ENCODE data around the gene CCER1.

CCER1 gene

DNA sequence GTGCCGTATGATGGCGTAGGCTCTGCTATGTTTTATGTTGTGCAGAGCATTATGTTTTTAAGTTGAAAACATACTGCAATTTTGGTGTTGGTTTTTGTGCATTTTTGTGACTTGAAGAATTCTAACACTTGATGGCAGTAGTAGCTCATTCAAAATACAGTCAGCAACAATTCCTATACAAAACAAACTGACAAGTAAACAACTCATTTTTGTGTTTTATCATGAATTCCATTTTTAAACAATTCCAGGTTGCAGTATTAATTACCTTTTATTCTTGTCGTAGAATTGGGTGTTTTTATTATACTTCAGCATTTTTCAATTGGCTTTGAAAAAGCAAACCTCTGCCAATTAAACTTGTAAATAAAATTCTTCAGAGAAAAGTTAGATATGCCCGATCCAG, 4.1 kb upstream of the CCER1 start:
- TF ChIP-seq RAD21 (IDR thresholded peaks at IDR 0.05; ENCODE audit: low read depth) (peak; percentile 18; the same call in 1 of the 2 replicates), ZBTB7A (IDR thresholded peaks at IDR 0.05; ENCODE audit: low read depth) (no peak)

DNA sequence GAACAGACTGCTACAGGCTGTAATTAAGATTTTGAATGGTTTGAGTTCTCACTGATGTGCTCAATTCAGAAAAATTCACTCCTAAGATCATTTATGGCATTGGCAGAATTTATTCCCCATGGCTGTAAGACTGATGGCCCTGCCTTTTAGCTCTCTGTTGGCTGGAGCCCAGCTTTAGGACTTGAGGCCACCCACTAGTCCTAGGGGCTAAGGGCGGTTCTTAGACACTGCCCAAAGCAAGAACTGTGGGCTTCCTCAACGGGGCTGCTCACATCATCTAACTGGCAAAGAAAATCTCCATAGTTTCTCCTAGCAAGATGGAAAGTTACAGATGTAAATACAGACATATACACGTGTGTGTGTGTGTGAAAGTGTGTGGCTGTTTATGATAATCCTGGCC, 3.4 kb upstream of the CCER1 start:
- TF ChIP-seq YY1 (IDR thresholded peaks at IDR 0.05; ENCODE audit: low read depth) (no peak), EP300 (IDR thresholded peaks at IDR 0.05; ENCODE audit: borderline replicate concordance) (no peak), TAF1 (IDR thresholded peaks at IDR 0.05; ENCODE audit: low read depth) (no peak), CEBPB (IDR thresholded peaks at IDR 0.05) (no peak), TEAD4 (IDR thresholded peaks at IDR 0.05) (no peak), CREB1 (IDR thresholded peaks at IDR 0.05; ENCODE audit: low read depth) (no peak), FOXM1 (IDR thresholded peaks at IDR 0.05; ENCODE audit: borderline replicate concordance, low read depth) (no peak), EGR1 (IDR thresholded peaks at IDR 0.05) (no peak), TCF12 (IDR thresholded peaks at IDR 0.05; ENCODE audit: low read depth) (no peak), ZBTB7A (IDR thresholded peaks at IDR 0.05; ENCODE audit: low read depth) (no peak), RAD21 (IDR thresholded peaks at IDR 0.05; ENCODE audit: low read depth) (no peak)
- TF ChIP-seq, protein P1, sequence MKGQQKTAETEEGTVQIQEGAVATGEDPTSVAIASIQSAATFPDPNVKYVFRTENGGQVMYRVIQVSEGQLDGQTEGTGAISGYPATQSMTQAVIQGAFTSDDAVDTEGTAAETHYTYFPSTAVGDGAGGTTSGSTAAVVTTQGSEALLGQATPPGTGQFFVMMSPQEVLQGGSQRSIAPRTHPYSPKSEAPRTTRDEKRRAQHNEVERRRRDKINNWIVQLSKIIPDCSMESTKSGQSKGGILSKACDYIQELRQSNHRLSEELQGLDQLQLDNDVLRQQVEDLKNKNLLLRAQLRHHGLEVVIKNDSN (IDR thresholded peaks at IDR 0.05), result no peak
- TF ChIP-seq, protein P2, sequence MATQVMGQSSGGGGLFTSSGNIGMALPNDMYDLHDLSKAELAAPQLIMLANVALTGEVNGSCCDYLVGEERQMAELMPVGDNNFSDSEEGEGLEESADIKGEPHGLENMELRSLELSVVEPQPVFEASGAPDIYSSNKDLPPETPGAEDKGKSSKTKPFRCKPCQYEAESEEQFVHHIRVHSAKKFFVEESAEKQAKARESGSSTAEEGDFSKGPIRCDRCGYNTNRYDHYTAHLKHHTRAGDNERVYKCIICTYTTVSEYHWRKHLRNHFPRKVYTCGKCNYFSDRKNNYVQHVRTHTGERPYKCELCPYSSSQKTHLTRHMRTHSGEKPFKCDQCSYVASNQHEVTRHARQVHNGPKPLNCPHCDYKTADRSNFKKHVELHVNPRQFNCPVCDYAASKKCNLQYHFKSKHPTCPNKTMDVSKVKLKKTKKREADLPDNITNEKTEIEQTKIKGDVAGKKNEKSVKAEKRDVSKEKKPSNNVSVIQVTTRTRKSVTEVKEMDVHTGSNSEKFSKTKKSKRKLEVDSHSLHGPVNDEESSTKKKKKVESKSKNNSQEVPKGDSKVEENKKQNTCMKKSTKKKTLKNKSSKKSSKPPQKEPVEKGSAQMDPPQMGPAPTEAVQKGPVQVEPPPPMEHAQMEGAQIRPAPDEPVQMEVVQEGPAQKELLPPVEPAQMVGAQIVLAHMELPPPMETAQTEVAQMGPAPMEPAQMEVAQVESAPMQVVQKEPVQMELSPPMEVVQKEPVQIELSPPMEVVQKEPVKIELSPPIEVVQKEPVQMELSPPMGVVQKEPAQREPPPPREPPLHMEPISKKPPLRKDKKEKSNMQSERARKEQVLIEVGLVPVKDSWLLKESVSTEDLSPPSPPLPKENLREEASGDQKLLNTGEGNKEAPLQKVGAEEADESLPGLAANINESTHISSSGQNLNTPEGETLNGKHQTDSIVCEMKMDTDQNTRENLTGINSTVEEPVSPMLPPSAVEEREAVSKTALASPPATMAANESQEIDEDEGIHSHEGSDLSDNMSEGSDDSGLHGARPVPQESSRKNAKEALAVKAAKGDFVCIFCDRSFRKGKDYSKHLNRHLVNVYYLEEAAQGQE (IDR thresholded peaks at IDR 0.05; ENCODE audit: low read depth), result no peak
- TF ChIP-seq, protein P3, sequence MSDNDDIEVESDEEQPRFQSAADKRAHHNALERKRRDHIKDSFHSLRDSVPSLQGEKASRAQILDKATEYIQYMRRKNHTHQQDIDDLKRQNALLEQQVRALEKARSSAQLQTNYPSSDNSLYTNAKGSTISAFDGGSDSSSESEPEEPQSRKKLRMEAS (IDR thresholded peaks at IDR 0.05), result no peak

DNA sequence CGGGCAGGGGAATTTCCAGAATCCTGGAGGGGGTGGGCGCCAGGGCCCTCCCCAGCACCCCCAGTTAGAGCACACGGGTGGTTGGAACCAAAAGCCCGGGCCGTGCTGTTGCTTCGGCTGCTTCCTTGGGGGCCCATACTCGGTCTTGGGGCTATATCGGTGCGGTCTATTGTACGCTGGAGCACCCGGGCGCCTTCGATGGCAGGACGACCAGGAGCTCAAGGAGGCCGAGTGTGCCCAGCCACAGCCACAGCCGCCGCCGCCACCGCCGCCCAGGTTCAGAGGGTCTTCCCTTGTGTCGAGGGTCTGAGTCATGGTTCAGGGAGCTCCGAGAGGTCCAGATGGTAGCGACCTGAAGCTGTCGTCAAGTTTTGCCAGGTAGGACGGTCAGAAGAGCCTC, 548 bp downstream of the CCER1 start:
- TF ChIP-seq, protein P1 (IDR thresholded peaks at IDR 0.05), result no peak
- TF ChIP-seq FOXM1 (IDR thresholded peaks at IDR 0.05; ENCODE audit: borderline replicate concordance, low read depth) (no peak), RAD21 (IDR thresholded peaks at IDR 0.05; ENCODE audit: low read depth) (no peak), ZBTB7A (IDR thresholded peaks at IDR 0.05; ENCODE audit: low read depth) (no peak), EP300 (IDR thresholded peaks at IDR 0.05; ENCODE audit: borderline replicate concordance) (no peak), TAF1 (IDR thresholded peaks at IDR 0.05; ENCODE audit: low read depth) (no peak)

DNA sequence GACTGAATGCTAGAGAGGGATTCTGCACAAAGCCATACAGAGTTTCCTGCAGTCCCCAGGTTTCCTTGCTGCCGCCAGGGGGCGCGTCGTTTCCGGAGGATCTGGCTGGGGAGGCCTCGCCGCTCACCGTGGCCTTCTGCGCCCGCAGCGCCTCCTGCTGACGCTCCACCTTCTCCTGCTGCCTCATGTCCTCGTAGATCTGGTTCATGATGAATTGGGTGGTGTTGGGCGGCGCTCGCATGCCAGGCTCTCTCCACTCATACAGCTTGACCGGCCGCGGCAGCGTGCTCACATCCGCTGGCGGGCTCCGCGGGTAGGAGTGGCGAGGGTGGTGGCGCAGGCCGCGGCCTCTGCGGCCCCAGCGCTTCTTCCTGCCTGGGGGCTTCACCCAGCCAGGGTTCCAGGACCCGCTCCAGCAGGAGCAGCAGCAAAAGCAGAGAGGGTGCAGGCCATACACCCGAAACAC, 987 bp downstream of the CCER1 start:
- TF ChIP-seq, protein P2 (IDR thresholded peaks at IDR 0.05; ENCODE audit: low read depth), result no peak
- TF ChIP-seq TCF12 (IDR thresholded peaks at IDR 0.05; ENCODE audit: low read depth), result no peak
- TF ChIP-seq, protein P3 (IDR thresholded peaks at IDR 0.05), result no peak
- no peak for TF ChIP-seq TAF1 (IDR thresholded peaks at IDR 0.05; ENCODE audit: low read depth)

DNA sequence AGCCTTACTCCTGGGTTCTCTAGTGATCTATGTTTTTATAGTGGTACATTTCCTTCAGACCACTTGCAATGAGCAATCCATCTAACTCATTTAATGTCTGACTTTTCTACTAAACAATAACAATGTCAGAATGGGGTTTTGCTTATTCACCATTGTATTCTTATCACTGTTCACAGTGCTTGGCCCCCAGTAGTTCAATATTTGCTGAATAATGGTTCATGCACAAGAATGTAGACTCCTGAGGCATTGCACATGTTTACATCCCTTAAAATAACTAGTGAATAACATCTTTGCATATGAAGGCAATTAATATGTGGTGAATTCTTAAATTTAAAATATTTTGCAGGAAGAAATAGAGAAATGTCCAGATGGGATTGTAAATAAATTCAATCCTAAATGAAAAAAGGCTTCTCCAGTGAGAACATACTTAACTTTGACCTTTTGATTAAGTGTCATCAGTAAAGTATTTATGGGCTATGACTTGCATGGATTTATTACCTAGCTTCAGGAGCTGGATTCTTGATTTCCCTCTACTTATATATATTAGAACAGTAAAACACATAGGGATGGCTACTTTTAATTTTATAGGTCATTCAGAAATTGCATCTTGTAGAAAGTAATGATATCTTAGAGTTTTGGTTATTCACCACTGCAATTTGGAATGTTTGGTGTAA, 3.4 kb downstream of the CCER1 start:
- TF ChIP-seq FOXM1 (IDR thresholded peaks at IDR 0.05; ENCODE audit: borderline replicate concordance, low read depth), result no peak
- no peak for TF ChIP-seq YY1 (IDR thresholded peaks at IDR 0.05; ENCODE audit: low read depth)
- TF ChIP-seq EP300 (IDR thresholded peaks at IDR 0.05; ENCODE audit: borderline replicate concordance), result no peak
- TF ChIP-seq CEBPB (IDR thresholded peaks at IDR 0.05), result no peak
- TF ChIP-seq, protein P1 (IDR thresholded peaks at IDR 0.05), result no peak
- TF ChIP-seq NFIC (IDR thresholded peaks at IDR 0.05), result no peak
- TF ChIP-seq RAD21 (IDR thresholded peaks at IDR 0.05; ENCODE audit: low read depth), result no peak
- TF ChIP-seq EGR1 (IDR thresholded peaks at IDR 0.05), result no peak
- no peak for TF ChIP-seq TAF1 (IDR thresholded peaks at IDR 0.05; ENCODE audit: low read depth)
- TF ChIP-seq, protein P2 (IDR thresholded peaks at IDR 0.05; ENCODE audit: low read depth), result no peak
